Endothelial cell of umbilical vein (primary cell): ENCODE measurements around the gene LRSAM1. TPM values are rescaled to one million over a fixed set of nuclear protein-coding genes. Genes with fewer than 3 reads are reported as not detected.

Experiments used
- BruUV-seq: library from RNA; stranded (reverse); fragments of 400-500 nt; replicated peaks from 2 replicates; lab custom pipeline; 2021; lab: Mats Ljungman, UMichigan
- CTCF ChIA-PET: fragments of 300-600, 350-600 bp; sonication (Branson Sonifier 250); formaldehyde crosslinking; loops from one replicate; lab custom pipeline; 2021; ENCODE audit warnings: antibody characterized with exemption, inconsistent platforms; lab: Charles Lee
- POLR2A ChIA-PET: fragments of 300-600, 350-600 bp; sonication (Branson Sonifier 250); formaldehyde crosslinking; loops from one replicate; lab custom pipeline; 2021; ENCODE audit warnings: antibody characterized with exemption, inconsistent platforms; lab: Charles Lee
- DNase-seq: peaks from one replicate; pipeline ENCODE4 v3.0.0-alpha.2; 2011; ENCODE audit warnings: low read depth, low spot score
- FAIRE-seq: peaks from 2 replicates; lab custom pipeline; 2011; peaks lifted over from hg19 to GRCh38; lab: Jason Lieb, UNC
- H2AFZ ChIP-seq: 2 replicates; pipeline ENCODE4 v1.6.0; 2012; ENCODE audit warnings: low read depth, low read length, control low read depth, inconsistent platforms
- H3K27ac ChIP-seq: 2 replicates; pipeline ENCODE4 v1.5.1; 2011; ENCODE audit warnings: low read depth, mild to moderate bottlenecking, control low read depth, low read length, moderate library complexity; ENCODE audit not compliant: insufficient read depth
- H3K27me3 ChIP-seq, 2 experiments: 2 replicates each; pipeline versions ENCODE4 v1.6.0 to v1.6.1; 2011; ENCODE audit warnings: low read length in 2 of 2, mixed read lengths in 1 of 2; ENCODE audit not compliant: control insufficient read depth in 2 of 2, insufficient read depth in 2 of 2
- H3K36me3 ChIP-seq, 2 experiments: 2 replicates in 1 of 2; 3 replicates in 1 of 2; pipeline ENCODE4 v1.5.1; 2011; ENCODE audit warnings: low read length in 2 of 2, mild to moderate bottlenecking in 1 of 2, moderate library complexity in 1 of 2; ENCODE audit not compliant: control insufficient read depth in 2 of 2, insufficient read depth in 2 of 2; ENCODE audit errors: extremely low read depth in 1 of 2
- H3K4me1 ChIP-seq: 3 replicates; pipeline ENCODE4 v1.5.1; 2011; ENCODE audit warnings: mild to moderate bottlenecking, low read length; ENCODE audit not compliant: control insufficient read depth, insufficient read depth; ENCODE audit errors: extremely low read depth
- H3K4me2 ChIP-seq: 2 replicates; pipeline ENCODE4 v1.6.1; 2011; ENCODE audit warnings: low read length, control low read depth, mixed read lengths; ENCODE audit not compliant: insufficient read depth
- H3K4me3 ChIP-seq, 3 experiments: fragments of 200-600 bp in 1 of 3; sonication (generic), shearing (Covaris generic) in 1 of 3; replicated peaks in 1 of 3; 2 replicates each; pipeline ENCODE4 v1.5.1; 2011 to 2016; ENCODE audit warnings: control low read depth in 3 of 3, low read length in 3 of 3, mild to moderate bottlenecking in 2 of 3, inconsistent platforms in 1 of 3, low read depth in 1 of 3, moderate library complexity in 1 of 3; ENCODE audit not compliant: insufficient read depth in 1 of 3
- H3K79me2 ChIP-seq: 2 replicates; pipeline ENCODE4 v1.6.0; 2012; ENCODE audit warnings: low read length, inconsistent platforms; ENCODE audit not compliant: control insufficient read depth, insufficient read depth
- H3K9ac ChIP-seq: replicated peaks from 2 replicates; pipeline ENCODE3; 2011; ENCODE audit warnings: low read length, control low read depth; ENCODE audit not compliant: insufficient read depth; ENCODE audit errors: extremely low read depth
- H3K9me1 ChIP-seq: replicated peaks from 3 replicates; pipeline ENCODE4 v1.6.0; 2011; ENCODE audit warnings: mild to moderate bottlenecking, low read length; ENCODE audit not compliant: control insufficient read depth, insufficient read depth; ENCODE audit errors: extremely low read depth
- H3K9me3 ChIP-seq: replicated peaks from 2 replicates; pipeline ENCODE4 v1.5.1; 2012; ENCODE audit warnings: low read length, inconsistent platforms; ENCODE audit not compliant: control insufficient read depth, insufficient read depth
- H4K20me1 ChIP-seq: replicated peaks from 2 replicates; pipeline ENCODE3; 2011; ENCODE audit warnings: mild to moderate bottlenecking, low read length; ENCODE audit not compliant: control insufficient read depth, insufficient read depth; ENCODE audit errors: extremely low read depth
- FOS ChIP-seq: IDR thresholded peaks from 2 replicates; pipeline ENCODE4 v1.6.1; 2011; ENCODE audit warnings: mild to moderate bottlenecking, low read length, moderate library complexity, borderline replicate concordance; ENCODE audit not compliant: insufficient read depth
- GATA2 ChIP-seq: IDR thresholded peaks from 2 replicates; pipeline ENCODE4 v1.7.0; 2011; ENCODE audit warnings: low read depth, mild to moderate bottlenecking, moderate library complexity, mixed read lengths, low read length; ENCODE audit not compliant: insufficient read length, insufficient read depth
- JUN ChIP-seq: IDR thresholded peaks from 2 replicates; pipeline ENCODE4 v1.6.1; 2011; ENCODE audit warnings: borderline replicate concordance, low read depth; ENCODE audit not compliant: insufficient read length, insufficient read depth
- POLR2A ChIP-seq: IDR thresholded peaks from 2 replicates; pipeline ENCODE4 v1.6.1; 2012; ENCODE audit warnings: low read depth, mild to moderate bottlenecking, control low read depth, low read length
- POLR2AphosphoS5 ChIP-seq: IDR thresholded peaks from 2 replicates; pipeline ENCODE4 v1.6.1; 2012; ENCODE audit warnings: low read depth, mild to moderate bottlenecking, control low read depth, low read length, moderate library complexity; ENCODE audit not compliant: insufficient read depth
- dilution Hi-C: fragments of 300-500 bp; cut with MboI; formaldehyde crosslinking; loops from one replicate; pipeline ENCODE4 v1.15.0; 2019; ENCODE audit warnings: low sequenced_read_pairs; ENCODE audit not compliant: extremely low pct_ligation_motif_present
- intact Hi-C: fragments of 100-400 bp; cut with micrococcal nuclease; formaldehyde crosslinking; loops from one replicate; pipeline ENCODE4 v1.10.0; 2022
- polyA plus RNA-seq, 4 experiments: library from polyadenylated mRNA; depleted of rRNA in 3 of 4; stranded (reverse) in 3 of 4; unstranded in 1 of 4; fragments of >200 nt; gene quantifications; 2 replicates each; pipeline versions ENCODE4 v1.2.1 to v1.2.3, GENCODE V29; 2011 to 2012; ENCODE audit warnings: missing spikeins in 1 of 4
- total RNA-seq: library from RNA; stranded (reverse); gene quantifications from 2 replicates; pipeline ENCODE4 v1.2.3, GENCODE V29; 2021
- TF ChIP-seq, protein P1 (sequence below), 2 donors: IDR thresholded peaks; 1 replicate in 1 of 2; 2 replicates in 1 of 2; pipeline ENCODE4 v1.5.1; 2011; ENCODE audit warnings: low read length in 2 of 2, mild to moderate bottlenecking in 2 of 2, moderate library complexity in 2 of 2, control low read depth in 1 of 2, inconsistent platforms in 1 of 2, low read depth in 1 of 2; ENCODE audit not compliant: insufficient read depth in 1 of 2; ENCODE audit errors: extremely low read depth in 1 of 2

LRSAM1 gene
- total and polyA plus RNA-seq, 2 donors (not counting 3 experiments of a cell fraction or from before 2014, with no cell fraction given): 10.8 to 18.9 TPM

DNA sequence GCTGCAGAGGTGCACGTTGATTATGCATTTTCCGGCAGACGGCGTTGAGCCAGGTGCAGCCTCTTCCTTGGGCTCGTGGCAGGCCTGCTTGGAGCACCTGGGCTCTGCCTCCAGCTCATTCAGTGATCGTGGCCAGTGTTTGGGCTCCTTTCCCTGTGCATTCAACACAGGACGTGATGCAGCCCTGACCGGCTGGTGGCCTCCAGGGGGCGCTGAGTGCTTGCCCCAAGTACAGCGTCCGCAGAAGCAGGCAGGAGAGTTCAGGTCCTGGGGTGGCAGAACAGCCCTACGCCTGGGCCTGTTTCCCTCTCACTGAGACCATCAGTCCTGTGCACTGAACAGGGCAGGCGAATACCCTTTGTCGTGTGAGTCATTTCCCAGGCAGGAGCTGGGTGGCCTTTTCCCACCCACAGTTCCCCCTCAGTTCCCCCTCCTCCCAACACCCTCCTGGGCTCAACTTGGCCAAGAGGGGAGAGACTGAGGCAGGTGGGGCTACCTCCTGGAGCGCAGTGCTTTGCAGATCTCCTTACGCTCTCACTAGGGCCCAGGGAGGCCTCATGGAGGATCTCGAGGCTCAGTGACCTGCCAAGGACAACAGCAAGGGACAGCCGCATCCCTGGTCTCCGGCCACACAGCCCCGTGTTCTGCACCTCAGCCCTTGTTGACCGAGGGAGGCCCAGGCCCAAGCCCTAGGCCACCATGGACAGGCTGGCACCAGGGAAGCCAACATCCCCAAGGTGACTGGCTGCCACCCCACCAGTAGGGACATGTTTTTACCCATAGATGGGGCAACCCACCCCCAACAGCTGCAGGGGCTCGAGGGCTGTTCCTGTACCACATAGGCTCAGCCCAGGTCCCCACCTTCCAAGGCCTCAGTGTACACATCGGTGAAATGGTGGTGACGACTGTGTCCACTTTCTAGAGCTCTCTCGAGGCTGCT lies 52.9 kb downstream of the LRSAM1 start:
- Histone ChIP-seq H3K36me3 (peaks cover 19 to 35% of the 10 kb centered on the region in 2 experiments), H3K9ac (no peak overlapping the region), H3K4me3 (no peak overlapping the region), H3K9me1 (no peaks in the 10 kb centered on the region), H3K27ac (no peak overlapping the region), H2AFZ (no peak overlapping the region), H3K9me3 (no peaks in the 10 kb centered on the region), H4K20me1 (no peaks in the 10 kb centered on the region), H3K4me1 (no peaks in the 10 kb centered on the region), H3K4me2 (no peak overlapping the region), H3K79me2 (peaks cover 1% of the 10 kb centered on the region), H3K27me3 (no peaks in the 10 kb centered on the region)
- dilution Hi-C loops: no loop called here
- POLR2A ChIA-PET: interaction anchor here (0.6 kb wide), 1 partner anchor 85 kb away, joined by 6 read pairs; no protein-coding TSS in a partner anchor
- BruUV-seq: no TSS peak
- FAIRE-seq: peak; percentile 83
- intact Hi-C loops: loop anchor here (1.0 to 5.0 kb wide), 5 partner anchors 35 to 413 kb away; partner anchors contain the start of gene ST6GALNAC4
- peak; percentile 75 for DNase-seq
- no peak for TF ChIP-seq JUN
- TF ChIP-seq GATA2: no peak
- no peak for TF ChIP-seq POLR2AphosphoS5
- no peak for TF ChIP-seq FOS
- no peak for TF ChIP-seq POLR2A
- TF ChIP-seq, protein P1, sequence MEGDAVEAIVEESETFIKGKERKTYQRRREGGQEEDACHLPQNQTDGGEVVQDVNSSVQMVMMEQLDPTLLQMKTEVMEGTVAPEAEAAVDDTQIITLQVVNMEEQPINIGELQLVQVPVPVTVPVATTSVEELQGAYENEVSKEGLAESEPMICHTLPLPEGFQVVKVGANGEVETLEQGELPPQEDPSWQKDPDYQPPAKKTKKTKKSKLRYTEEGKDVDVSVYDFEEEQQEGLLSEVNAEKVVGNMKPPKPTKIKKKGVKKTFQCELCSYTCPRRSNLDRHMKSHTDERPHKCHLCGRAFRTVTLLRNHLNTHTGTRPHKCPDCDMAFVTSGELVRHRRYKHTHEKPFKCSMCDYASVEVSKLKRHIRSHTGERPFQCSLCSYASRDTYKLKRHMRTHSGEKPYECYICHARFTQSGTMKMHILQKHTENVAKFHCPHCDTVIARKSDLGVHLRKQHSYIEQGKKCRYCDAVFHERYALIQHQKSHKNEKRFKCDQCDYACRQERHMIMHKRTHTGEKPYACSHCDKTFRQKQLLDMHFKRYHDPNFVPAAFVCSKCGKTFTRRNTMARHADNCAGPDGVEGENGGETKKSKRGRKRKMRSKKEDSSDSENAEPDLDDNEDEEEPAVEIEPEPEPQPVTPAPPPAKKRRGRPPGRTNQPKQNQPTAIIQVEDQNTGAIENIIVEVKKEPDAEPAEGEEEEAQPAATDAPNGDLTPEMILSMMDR (IDR thresholded peaks at IDR 0.05; ENCODE audit: extremely low read depth in 1 of 2, insufficient read depth in 1 of 2, low read depth in 1 of 2, low read length in 2 of 2): peak; percentile 86 to 98
- CTCF ChIA-PET: interaction anchor here (0.6 to 4.6 kb wide), 29 partner anchors 13 to 420 kb away, joined by 3 to 96 read pairs (median 4); partner anchors contain the start of genes STXBP1 and TOR2A
